GM21381 (cell line): Measurements from ENCODE around the gene MYO15A.
A peak's percentile ranks its signal among the peaks of the same experiment; 100 is the strongest.

Experiments used
- ATAC-seq: cut with Tn5 transposase; IDR thresholded peaks from one replicate; pipeline ENCODE4 v1.9.1; 2021; ENCODE audit warnings: mild to moderate bottlenecking, moderate library complexity; ENCODE audit not compliant: unreplicated experiment

The MYO15A gene

DNA sequence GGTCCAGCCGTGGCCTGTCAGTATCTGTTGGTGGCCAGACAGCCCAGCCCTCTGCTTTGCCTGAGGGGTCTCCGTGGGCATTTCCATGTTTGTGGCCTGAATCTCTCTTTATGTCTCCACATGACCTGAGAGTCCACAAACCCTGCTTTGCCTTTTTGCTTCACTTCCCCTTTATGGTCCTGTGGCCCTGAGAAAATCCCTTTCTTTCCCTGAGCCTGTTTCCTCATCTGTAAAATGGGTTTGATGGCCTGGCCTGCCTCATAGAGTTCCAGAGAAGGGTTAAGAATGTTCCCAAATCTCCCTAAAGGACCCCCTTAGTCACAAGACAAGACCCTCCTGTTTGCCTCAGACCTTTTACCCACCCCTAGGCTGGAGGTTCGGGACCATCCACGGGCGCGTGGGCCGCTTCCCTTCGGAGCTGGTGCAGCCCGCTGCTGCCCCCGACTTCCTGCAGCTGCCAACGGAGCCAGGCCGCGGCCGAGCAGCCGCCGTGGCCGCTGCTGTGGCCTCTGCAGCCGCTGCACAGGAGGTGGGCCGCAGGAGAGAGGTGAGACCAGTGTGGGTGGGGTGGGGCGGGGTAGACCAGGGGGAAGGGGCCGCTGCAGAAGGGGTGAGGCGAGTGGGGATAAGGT, 48.9 kb downstream of the MYO15A start:
- ATAC-seq: no peak

DNA sequence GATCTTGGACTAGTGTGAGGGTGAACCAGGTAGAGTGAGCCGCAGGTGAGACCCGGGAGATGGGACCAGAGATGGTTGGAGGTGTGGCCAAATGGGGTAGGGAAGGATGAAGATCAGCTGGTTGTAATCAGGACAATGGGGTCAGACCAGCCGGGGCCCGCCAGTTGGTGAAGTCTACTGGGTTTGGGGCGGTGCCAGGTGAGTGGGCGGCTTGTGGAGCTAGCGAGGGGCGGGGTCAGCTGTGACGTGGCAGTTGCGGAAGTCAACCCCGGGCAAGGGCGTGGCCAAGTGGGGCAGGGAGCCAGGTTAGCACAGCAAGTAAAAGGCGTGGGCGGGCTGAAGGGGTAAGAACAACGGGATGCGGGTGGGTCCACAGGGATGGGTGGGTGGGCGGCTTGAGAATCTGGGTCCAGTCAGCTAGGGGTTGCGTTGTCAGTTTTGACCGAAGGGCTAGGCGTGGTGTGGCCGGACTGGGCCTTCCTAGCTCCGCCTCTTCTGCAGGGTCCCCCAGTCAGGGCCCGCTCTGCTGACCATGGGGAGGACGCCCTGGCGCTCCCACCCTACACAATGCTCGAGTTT, 49.6 kb downstream of the MYO15A start:
- ATAC-seq: peak; percentile 42

DNA sequence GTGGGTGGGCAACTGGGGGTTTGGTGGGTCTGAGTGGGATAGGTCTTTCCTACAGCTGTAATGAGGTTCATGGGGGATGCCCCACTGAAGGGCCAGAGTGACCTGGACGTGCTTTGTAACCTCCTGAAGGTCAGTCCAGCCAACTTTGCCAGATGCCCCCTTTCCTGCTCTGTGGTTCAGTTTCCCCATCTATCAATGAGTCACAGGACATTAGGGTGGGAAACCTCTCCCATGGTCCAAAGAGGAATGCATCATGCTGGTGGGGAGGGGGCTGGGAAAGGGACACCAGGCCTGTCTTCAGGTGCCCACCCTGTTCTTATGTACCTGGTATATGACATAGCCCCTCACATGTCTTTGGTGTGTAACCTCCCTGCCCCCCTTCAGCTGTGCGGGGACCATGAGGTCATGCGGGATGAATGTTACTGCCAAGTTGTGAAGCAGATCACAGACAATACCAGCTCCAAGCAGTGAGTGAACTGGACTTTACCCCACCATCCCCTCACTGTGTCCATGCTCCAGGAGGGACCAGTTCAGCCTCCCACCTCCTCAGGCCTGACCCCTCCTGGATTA, 51.1 kb downstream of the MYO15A start:
- ATAC-seq: no peak

DNA sequence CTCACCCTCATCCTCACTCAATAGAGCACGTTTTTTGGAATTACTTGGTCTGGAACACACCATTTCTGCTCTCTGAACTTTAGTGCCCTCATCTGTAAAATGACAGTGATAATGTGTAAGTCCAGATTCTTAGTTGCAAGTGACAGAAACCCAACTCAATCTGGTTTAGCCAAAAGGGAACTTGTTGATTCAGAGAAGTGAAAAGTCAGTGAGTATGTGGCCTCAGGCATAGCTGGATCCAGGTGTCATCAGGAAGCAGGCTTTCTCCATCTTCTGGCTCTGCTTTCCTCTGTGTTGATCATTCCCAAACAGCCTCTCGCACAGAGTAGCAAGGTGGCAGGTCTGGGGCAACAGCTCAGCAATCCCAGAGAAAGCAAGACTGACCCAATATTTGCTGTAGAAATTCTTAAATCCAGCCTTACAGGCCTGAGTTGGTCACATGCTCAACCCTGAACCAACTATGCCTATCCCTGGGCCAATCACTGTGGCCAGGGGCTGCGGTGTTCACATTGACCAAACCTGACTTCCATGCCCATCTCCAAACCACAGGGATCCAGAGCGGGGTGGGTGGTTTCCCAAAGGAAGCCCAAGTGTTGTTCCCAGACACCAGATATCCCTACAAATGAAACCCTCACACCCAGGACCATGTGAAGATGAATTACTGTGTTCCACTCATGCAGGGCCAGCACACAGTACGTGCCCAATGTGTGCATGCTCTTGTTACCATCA, 51.7 kb downstream of the MYO15A start:
- ATAC-seq: no peak

DNA sequence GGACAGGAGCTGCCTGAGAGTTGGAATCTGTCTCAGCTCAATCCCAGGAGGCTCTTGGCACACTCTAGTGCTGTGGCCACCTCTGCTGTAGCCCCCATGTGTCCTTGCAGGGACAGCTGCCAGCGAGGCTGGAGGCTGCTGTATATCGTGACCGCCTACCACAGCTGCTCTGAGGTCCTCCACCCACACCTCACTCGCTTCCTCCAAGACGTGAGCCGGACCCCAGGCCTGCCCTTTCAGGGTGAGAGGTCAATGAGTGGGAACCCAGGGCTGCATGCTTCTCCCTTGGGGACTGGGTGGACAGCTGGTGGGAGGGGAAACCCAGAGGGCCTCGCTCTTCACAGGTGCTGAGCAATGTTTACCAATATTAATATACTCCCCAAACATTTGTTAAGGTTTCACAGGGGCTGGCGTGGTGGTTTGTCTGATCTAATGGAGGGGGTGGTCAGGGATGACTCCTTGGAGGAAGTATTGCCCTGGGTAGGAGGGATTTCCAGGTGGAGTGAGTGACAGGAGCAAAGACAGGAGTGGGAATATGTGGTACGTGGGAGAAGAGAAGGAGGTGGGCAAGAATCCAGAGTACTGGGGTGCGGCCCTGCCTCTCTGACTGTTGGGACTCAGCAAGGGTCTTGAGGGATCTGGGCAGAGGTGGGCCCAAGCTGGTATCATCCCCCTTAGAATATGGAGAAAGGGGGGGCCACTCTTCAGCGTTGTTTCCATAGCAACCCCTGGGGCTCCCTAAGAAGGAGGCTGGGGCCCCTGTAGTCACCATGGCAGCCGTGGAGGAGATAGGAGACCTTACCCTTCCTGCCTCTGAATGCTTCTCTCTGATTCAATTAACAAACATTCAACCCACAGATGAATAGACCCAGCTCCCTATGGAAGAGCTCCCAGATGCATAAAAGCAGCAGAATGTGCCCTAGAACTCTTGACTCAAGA, 52.9 kb downstream of the MYO15A start:
- no peak for ATAC-seq

DNA sequence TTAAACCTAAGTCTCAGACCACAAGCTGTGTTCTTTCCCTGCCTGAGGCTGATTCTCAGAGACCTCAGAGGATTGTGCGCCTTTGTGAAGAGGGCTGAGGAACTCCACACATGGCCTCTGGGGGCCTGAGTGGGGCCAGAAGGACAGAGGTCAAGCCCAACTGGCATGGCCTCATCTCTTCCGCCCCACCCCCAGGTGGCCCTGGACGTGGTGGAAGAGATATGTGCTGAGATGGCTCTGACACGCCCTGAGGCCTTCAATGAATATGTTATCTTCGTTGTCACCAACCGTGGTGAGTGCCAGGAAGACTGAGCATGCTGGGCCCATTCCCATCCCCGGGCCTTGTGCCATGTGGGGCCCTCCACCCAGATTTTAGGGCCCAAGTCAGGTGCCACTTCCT, 55.0 kb downstream of the MYO15A start:
- ATAC-seq: no peak

DNA sequence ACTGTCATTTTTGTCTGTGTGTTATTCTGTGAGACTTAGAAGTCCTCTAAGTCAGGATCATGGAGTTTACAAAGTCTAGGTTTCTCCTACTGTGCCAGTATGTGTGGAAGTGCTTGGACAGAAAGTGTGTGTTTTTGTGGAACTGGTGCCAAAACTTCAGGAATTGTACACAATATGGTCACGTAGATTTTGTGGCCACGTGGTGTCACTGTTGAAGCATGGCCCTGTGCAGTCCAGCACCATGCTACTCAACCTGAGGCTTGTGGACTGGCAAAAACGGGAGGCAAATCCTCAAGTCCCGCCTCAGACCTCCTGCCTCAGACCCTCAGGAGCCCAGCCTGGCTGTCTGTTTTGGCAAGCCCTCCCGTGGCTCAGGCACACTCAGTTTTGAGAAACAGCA, 58.3 kb downstream of the MYO15A start:
- no peak for ATAC-seq

DNA sequence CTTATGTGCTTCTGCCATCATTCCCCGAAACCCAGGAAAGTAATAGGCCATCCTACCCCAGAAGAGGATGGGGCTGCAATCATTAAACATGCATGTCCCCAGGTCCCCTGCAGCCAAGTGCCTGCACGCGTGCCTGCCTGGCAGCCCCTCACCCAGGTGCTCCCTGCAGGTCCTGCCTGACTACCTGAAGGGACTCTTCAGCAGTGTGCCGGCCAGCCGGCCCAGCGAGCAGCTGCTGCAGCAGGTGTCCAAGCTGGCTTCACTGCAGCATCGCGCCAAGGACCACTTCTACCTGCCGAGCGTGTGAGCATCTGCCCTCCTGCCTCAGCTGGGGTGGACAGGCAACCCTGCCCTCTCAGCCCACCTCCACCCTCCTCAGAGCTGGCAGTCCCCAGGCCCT, 58.9 kb downstream of the MYO15A start:
- no peak for ATAC-seq

DNA sequence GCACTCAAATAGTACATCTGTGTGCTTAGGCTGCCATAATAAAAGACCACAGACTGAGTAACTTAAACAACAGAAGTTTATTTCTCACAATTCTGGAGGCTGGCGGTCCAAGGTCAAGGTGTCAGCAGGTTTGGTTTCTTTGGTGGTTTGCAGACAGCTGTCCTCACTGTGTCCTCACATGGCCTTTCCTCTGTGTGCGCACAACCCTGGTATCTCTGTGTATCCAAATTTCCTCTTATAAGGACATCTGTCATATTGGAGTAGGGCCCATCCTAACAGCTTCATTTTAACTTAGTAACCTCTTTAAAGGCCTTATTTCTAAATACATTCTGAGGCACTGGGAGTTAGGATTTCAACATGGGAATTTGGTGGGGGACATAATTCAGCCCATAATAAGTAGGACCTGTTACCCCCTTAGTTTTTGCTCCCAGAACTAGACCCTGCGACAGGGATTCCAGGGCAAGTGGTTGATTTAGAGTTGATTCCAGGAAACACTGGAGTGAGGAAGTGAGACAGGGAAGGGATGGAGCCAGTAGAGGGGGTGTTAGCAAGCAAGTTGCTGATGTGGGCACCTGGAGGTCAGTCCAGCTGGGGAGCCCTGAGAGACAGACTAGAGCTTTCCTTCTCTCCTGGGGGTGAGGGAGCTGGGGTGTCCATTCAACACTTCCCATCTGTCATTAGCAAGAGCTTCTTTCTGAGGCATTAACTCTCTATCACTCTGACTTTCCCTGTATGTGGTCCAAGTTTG, 64.1 kb downstream of the MYO15A start:
- no peak for ATAC-seq

DNA sequence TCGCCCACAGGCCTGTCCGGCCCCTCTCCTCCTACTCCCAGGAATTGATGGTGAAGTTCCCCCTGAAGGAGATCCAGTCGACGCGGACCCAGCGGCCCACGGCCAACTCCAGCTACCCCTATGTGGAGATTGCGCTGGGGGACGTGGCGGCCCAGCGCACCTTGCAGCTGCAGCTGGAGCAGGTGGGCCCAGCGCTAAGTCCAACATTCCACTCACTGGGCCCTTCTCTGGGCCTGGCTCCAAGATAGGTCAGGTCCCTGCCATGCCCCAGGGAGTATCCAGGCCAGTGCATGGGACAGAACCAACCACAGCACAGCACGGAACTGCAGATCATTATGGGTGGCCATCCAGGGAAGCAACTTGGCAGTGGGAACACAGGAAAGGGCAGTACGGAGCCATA, 65.2 kb downstream of the MYO15A start:
- ATAC-seq: no peak

DNA sequence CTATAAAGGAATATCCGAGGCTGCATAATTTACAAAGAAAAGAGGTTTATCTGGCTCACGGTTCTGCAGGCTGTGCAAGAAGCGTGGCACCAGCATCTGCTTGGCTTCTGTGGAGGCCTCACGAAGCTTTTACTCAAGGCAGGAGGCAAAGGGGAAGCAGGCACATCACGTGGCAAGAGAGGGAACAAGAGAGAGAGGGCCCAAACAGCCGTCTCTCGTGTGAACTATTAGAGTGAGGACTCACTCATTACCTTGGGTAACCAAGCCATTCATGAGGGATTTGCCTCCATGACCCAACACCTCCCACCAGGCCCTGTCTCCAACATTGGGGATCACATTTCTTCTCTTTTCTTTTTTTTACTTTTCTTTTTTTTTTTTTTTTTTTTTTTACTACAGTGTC, 67.6 kb downstream of the MYO15A start:
- ATAC-seq: no peak

DNA sequence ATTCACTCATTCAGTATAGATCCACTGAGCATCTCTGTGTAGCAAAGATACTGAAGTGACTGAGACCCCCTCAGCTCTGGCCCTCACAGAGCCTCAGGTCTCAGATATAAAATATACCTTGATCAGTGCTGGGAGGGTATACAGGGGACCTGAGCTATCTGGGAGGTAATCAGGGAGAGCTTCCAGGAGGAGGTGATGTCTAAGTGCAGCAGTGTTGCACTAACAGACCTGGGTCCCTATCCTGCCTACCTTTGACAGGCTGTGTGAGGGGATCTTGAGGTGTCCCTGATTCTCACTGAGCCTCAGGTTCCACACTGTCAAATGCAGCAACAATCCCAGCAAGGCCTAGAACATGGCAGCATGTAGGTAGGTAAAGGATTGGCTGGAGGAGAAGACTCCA, 68.6 kb downstream of the MYO15A start:
- ATAC-seq: no peak

DNA sequence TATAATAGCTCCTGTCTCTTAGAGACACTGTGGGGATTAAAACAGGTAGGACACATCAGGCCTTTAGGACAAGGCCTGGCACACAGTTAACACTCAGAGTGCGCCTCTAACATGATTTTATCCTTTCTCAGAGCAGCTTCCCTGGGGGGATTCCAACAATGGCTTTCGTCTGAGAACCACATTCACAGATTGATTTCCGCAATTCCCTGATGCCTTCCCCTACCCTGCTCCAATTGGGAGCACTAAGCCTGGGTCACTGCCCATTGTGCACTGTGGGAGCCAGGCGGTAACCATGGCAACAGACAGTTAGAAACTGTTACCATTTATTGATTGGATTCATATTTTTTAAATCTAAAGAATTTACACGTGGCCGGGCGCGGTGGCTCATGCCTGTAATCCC, 69.2 kb downstream of the MYO15A start:
- ATAC-seq: no peak

DNA sequence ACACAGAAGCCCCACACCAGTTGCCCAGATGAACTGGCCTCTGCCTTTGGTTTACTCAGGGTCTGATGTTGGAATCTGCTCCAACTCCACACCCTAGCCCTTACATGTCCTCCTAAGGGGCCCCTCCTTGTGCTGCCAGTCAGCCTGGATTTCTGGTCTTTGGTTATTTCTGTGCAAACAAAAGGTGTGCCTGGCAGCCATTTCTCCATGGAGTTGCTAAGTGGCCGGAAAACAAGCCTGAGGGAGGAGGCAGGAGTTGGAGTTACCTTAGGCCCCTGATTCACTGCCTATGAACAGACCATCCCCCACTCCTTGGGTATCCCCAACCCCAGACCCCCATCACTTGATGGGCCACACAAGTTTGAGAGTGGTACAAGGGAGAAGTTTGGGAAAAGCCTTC, 70.6 kb downstream of the MYO15A start:
- no peak for ATAC-seq

DNA sequence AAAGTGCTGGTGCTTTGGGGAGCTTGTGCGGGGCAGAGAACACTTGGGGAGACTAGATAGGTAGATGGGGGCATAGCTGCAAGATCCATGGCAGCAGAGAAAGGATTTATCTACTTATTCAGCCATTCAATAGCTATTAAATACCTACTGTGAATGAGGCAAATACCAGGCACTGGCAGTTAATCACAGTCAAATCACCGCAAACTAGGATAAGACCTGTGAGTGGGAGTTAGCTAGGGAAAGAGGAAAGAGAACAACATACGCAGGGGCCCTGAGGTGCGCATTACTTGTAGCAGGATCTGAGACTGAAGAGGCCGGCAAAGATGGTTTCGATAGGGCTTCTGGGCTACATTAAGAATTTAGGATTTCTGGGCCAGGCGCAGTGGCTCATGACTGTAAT, 71.2 kb downstream of the MYO15A start:
- ATAC-seq: no peak

DNA sequence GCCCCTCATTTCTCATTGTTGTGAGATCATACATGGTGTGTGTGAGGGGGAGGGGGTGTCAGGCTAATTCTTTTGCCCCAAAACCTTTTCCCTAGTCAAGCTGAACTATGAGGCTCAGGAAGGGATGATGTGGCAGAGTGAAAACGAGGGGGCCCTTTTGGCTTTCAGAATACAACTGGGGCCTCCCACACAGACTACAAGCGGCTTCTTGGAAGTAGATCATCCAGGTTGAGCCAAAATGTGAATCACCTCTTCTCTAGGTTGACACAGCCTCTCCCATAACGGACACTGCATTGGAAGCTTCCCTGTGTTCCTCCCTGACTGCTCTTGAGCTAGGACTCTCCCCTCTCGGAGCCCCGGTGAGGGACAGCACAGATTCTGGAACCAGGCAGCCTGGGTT, 72.8 kb downstream of the MYO15A start:
- no peak for ATAC-seq

DNA sequence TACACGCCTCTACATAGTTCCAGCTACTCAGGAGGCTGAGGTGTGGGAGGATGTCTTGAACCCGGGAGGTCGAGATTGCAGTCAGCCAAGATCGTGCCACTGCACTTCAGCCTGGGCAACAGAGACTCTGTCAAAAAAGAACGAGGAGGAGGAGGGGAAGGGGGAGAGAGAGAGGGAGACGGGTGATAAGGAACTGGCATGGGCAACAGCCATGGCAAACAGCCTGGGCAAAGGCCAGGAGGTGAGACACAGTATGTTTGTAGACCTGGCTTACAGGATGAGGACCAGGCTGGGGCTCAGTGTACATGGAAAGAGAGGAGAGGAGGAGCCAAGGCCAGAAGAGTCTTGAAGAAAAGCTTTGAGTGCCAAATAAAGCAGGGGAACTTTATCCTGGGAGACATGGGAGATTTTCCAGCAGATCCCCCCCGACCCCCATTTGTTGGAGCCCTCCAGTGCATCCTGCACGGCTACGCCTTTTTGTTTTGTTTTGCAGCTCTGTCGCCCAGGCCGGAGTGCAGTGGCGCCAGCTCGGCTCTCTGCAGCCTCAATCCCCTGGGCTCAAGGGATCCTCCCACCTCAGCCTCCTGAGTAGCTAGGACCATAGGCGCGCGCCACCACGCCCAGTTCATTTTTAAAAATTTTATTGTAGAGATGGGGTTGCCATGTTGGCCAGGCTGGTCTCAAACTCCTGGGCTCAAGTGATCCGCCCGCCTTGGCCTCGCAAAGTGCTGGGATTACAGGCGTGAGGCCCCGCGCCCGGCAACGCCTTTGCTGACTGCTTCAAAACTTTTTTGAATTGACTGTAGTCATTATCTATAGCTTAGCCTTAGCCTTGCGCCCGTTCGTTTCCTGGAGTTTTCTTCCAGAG, 73.8 kb downstream of the MYO15A start:
- ATAC-seq: no peak

DNA sequence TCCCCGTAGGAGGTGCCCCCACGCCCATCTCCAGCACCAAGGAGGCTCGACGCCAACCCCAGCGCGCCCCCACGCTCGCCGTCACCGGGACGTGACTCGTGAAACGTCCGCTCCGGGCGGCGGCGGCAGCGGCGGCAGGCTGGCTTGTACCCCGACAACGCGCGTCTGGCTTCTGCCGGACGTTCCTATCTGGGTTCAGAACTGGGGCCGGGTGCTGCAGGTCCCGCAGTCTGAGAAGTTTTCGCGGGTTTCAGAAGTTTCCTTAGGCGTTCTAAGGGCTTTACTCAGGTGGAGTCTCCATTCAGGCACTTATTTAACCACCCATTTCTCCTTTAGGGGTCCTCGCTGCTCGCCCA, 74.4 kb downstream of the MYO15A start:
- ATAC-seq: peak; percentile 40

DNA sequence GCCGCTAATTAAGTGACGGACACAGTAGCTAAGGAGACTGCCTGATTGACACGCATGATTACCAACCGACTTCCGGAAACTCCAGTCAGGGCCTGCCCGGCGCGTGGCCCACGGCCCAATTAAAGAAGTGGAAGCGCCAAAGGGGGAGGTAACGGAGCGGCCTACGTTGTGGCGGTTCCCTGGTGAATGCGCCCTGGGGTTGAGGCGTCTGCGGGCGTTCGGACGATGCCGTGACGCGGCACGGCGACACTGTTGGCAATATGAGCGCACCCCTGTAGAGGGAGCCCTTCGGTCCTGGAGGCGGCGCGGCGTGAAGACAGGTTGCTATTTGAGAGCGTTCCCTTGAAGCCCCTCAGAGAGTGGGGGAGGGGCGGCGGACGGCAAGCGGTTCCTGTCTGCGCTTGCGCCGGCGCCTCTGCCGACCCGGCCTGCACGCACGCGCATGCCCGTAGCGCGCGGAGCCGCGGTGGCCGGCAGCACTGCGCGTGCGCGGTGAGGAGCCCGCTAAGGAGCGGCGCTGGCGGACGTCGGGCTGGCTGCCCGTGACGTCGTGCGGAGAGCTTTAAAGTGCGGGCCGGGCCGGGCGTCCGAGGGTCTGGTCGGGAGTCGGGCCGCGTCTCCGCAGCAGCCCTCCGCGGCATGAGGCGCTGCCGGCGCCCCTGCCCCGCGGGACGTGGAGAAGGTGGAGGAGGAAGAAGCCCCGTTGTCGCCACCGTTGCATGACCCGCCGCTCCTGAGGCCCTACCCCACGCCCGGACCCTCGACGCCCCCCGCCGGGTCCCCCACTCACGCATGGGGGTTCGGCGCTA, 75.0 kb downstream of the MYO15A start, which contains the start of gene ALKBH5:
Gene ALKBH5, plus strand, starts transcription at position 495 of the 809 bp plus-strand sequence. CDS start 416 bp downstream, outside the sequence.
- ATAC-seq: peak; percentile 72
